HepG2 (cell line): Measurements from ENCODE around the gene TXLNA. TPM values are rescaled to one million over a fixed set of nuclear protein-coding genes. Genes with fewer than 3 reads are reported as not detected.
A peak's percentile ranks its signal among the peaks of the same experiment; 100 is the strongest.

Experiments used
- BORCS8-MEF2B ChIP-seq: sonication (generic); formaldehyde crosslinking; IDR thresholded peaks from 2 replicates; pipeline ENCODE4 v1.8.0; 2022; ENCODE audit warnings: mild to moderate bottlenecking, missing genetic modification reagents
- E2F5 ChIP-seq: sonication (generic); formaldehyde crosslinking; conservative IDR thresholded peaks from 2 replicates; pipeline ENCODE4 v1.4.0; 2020; ENCODE audit warnings: missing genetic modification reagents
- FLYWCH1 ChIP-seq: sonication (generic); formaldehyde crosslinking; IDR thresholded peaks from 2 replicates; pipeline ENCODE4 v1.8.1; 2023; ENCODE audit warnings: mild to moderate bottlenecking, missing genetic modification reagents
- FOXK2 ChIP-seq: fragments of 450-650 bp; IDR thresholded peaks from 2 replicates; pipeline ENCODE4 v1.6.1; 2016
- HOXA9 ChIP-seq: sonication (generic); formaldehyde crosslinking; IDR thresholded peaks from 2 replicates; pipeline ENCODE4 v1.8.1; 2022; ENCODE audit warnings: missing genetic modification reagents, mild to moderate bottlenecking, moderate library complexity, borderline replicate concordance
- IKZF1 ChIP-seq: fragments of 450-650 bp; IDR thresholded peaks from 2 replicates; pipeline ENCODE4 v1.7.1; 2016
- MLXIP ChIP-seq: sonication (generic); formaldehyde crosslinking; IDR thresholded peaks from 2 replicates; pipeline ENCODE4 v1.9.0; 2021; ENCODE audit warnings: missing genetic modification reagents, borderline replicate concordance
- PRPF4 ChIP-seq: fragments of 200-400 bp; formaldehyde crosslinking; IDR thresholded peaks from 2 replicates; pipeline ENCODE4 v1.6.1; 2016; ENCODE audit warnings: low read length, low read depth; ENCODE audit not compliant: poor library complexity, severe bottlenecking
- RAD51 ChIP-seq: fragments of 450-650 bp; IDR thresholded peaks from 2 replicates; pipeline ENCODE4 v1.6.1; 2016; ENCODE audit warnings: borderline replicate concordance
- RBAK ChIP-seq: sonication (generic); formaldehyde crosslinking; IDR thresholded peaks from 2 replicates; pipeline ENCODE4 v1.5.1; 2020; ENCODE audit warnings: mild to moderate bottlenecking, missing genetic modification reagents
- RFXAP ChIP-seq: sonication (generic); formaldehyde crosslinking; IDR thresholded peaks from 2 replicates; pipeline ENCODE4 v1.4.0; 2020; ENCODE audit warnings: missing genetic modification reagents, borderline replicate concordance
- SMARCC2 ChIP-seq: fragments of 450-650 bp; IDR thresholded peaks from 2 replicates; pipeline ENCODE4 v1.6.1; 2017; ENCODE audit warnings: antibody characterized with exemption, mild to moderate bottlenecking
- TAF1 ChIP-seq: sonication (generic); formaldehyde crosslinking; IDR thresholded peaks from 2 replicates; pipeline ENCODE4 v1.4.0; 2020; ENCODE audit warnings: missing genetic modification reagents
- ZHX2 ChIP-seq, 2 experiments: sonication (generic) in 1 of 2; formaldehyde crosslinking in 1 of 2; IDR thresholded peaks; 2 replicates each; pipeline versions ENCODE4 v1.6.1 to v1.9.0; 2014 to 2022; ENCODE audit warnings: antibody characterized with exemption in 1 of 2, borderline replicate concordance in 1 of 2, inconsistent platforms in 1 of 2, low read depth in 1 of 2, missing genetic modification reagents in 1 of 2
- ZMAT5 ChIP-seq: sonication (generic); formaldehyde crosslinking; IDR thresholded peaks from 2 replicates; pipeline ENCODE4 v1.5.0; 2020; ENCODE audit warnings: mild to moderate bottlenecking, low read depth, missing genetic modification reagents, borderline replicate concordance
- ZNF232 ChIP-seq: sonication (generic); formaldehyde crosslinking; IDR thresholded peaks from 2 replicates; pipeline ENCODE4 v1.4.0; 2020; ENCODE audit warnings: missing genetic modification reagents, borderline replicate concordance
- ZNF597 ChIP-seq: sonication (generic); formaldehyde crosslinking; IDR thresholded peaks from 2 replicates; pipeline ENCODE4 v1.5.0; 2020; ENCODE audit warnings: missing genetic modification reagents
- ZNF781 ChIP-seq: sonication (generic); formaldehyde crosslinking; IDR thresholded peaks from 2 replicates; pipeline ENCODE4 v1.5.1; 2020; ENCODE audit warnings: borderline replicate concordance, mild to moderate bottlenecking, missing genetic modification reagents; ENCODE audit errors: not compliant biosample characterization
- polyA plus RNA-seq, 8 experiments: library from polyadenylated mRNA; depleted of rRNA in 3 of 8; stranded (reverse) in 7 of 8; unstranded in 1 of 8; fragments of >200 nt; fragmentation: Illumina TruSeq in 4 of 8; extraction: Trizol in 4 of 8; gene quantifications; 2 replicates each; pipeline versions ENCODE4 v1.2.1 to v1.2.3, GENCODE V29; 2011 to 2016; ENCODE audit warnings: low read depth in 4 of 8, missing spikeins in 1 of 8, mixed read lengths in 1 of 8; ENCODE audit not compliant: insufficient read depth in 1 of 8
- total RNA-seq, 5 experiments: library from RNA; depleted of rRNA; stranded (reverse); fragments of >200 nt; fragmentation: Illumina TruSeq; extraction: Trizol; gene quantifications; 2 replicates each; pipeline ENCODE4 v1.2.3, GENCODE V29; 2016; ENCODE audit warnings: low read depth in 1 of 5

Gene TXLNA
- total and polyA plus RNA-seq, 2 of the 13 experiments (the other 11 are each of a cell fraction or from before 2014, with no cell fraction given) = 29.6 to 67.8 TPM

DNA sequence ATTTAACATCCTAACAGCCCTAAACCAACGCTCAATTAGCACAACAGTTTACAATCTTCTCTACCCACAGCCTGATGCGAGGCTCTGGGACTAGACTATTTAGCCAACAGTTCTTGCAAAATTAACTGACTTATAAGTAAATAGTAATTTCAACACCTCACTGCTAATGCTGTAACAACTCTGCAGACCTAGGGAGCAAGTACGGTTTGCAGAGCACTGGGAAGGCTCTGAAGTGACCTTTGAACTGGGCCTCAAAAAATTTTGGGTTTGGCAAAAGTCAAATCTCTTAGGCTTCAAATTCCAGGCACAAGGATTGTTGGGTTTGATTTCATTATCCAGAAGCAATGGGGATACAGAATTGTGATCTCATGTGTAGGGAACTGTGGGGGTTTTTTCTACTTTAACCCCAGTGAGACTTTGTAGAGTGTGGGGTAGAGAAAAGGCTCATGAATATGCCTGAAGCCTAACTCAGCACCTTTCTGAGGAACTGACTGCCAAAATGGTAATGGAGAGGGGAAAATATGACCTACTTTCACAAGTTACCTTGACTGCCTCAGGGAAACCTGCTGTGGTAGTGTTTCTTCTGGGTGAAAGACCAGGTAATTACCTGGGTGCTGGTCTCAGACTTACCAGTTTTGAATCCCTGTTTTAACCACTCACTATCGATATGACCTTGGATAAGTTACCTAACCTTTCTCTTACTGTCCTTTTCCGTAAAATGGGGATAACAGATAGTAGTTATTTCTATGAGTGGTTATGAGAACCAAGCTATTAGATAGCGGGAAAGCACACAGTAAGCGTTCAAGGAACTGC, 889 bp upstream of the TXLNA start (continued):
- TF ChIP-seq ZHX2 (IDR thresholded peaks at IDR 0.05; ENCODE audit: low read depth) = no peak
- no peak for TF ChIP-seq ZHX2 (CRISPR knock-in tag; IDR thresholded peaks at IDR 0.05; ENCODE audit: borderline replicate concordance)
- no peak for TF ChIP-seq ZNF597 (CRISPR knock-in tag)
- TF ChIP-seq BORCS8-MEF2B (CRISPR knock-in tag) = no peak
- TF ChIP-seq IKZF1 = no peak
- no peak for TF ChIP-seq RFXAP (CRISPR knock-in tag)
- TF ChIP-seq E2F5 (CRISPR knock-in tag) = no peak
- TF ChIP-seq FOXK2 = no peak
- TF ChIP-seq ZNF781 (CRISPR knock-in tag) = no peak
- no peak for TF ChIP-seq FLYWCH1 (CRISPR knock-in tag)
- no peak for TF ChIP-seq MLXIP (CRISPR knock-in tag)
- no peak for TF ChIP-seq PRPF4
- no peak for TF ChIP-seq HOXA9
- TF ChIP-seq RAD51 = no peak
- no peak for TF ChIP-seq SMARCC2
- TF ChIP-seq RBAK (CRISPR knock-in tag) = no peak
- no peak for TF ChIP-seq ZNF232 (CRISPR knock-in tag)
- no peak for TF ChIP-seq ZMAT5
- TF ChIP-seq TAF1 (CRISPR knock-in tag) = 0 out of 2 replicates have a peak, but pooled peaks have one; percentile 15
